GM12878 (cell line): ENCODE measurements around the gene CYP2C8. TPM values are rescaled to one million over a fixed set of nuclear protein-coding genes. Genes with fewer than 3 reads are reported as not detected.

Experiments
- ATAC-seq: fragments of 200-7000 bp; cut with Tn5 transposase; 3 replicates; pipeline ENCODE4 v1.9.1; 2020; ENCODE audit warnings: mild to moderate bottlenecking, moderate library complexity
- BruUV-seq: library from RNA; stranded (reverse); fragments of 400-500 nt; replicated peaks from 2 replicates; lab custom pipeline; 2021; lab: Mats Ljungman, UMichigan
- CTCF ChIA-PET: fragments of 300-600 bp; sonication (Branson Sonifier 250); formaldehyde crosslinking; extraction: SDS; loops from one replicate; lab custom pipeline; 2021; ENCODE audit warnings: inconsistent platforms; lab: Yijun Ruan, JAX
- POLR2A ChIA-PET: fragments of 350-600 bp; formaldehyde crosslinking; extraction: SDS; loops from one replicate; lab custom pipeline; 2021; ENCODE audit warnings: inconsistent platforms; lab: Charles Lee
- RAD21 ChIA-PET: fragments of 300-600 bp; sonication (Branson Sonifier 250); formaldehyde crosslinking; loops from one replicate; lab custom pipeline; 2023; ENCODE audit warnings: antibody characterized with exemption; ENCODE audit not compliant: unreplicated experiment; lab: Charles Lee
- SMC1A ChIA-PET: fragments of 300-600 bp; sonication (Branson Sonifier 250); formaldehyde crosslinking; loops from one replicate; lab custom pipeline; 2023; ENCODE audit not compliant: unreplicated experiment, uncharacterized antibody; lab: Charles Lee
- DNase-seq: peaks from one replicate; pipeline ENCODE4 v3.0.0-alpha.2; 2011; ENCODE audit warnings: low read depth, low spot score
- FAIRE-seq: peaks from 3 replicates; lab custom pipeline; 2011; peaks lifted over from hg19 to GRCh38; lab: Jason Lieb, UNC
- H2AFZ ChIP-seq: 2 replicates; pipeline ENCODE4 v1.6.0; 2011; ENCODE audit warnings: low read depth, low read length, control low read depth; ENCODE audit not compliant: control insufficient read depth
- H3K27ac ChIP-seq: 2 replicates; pipeline ENCODE4 v1.5.1; 2011; ENCODE audit warnings: control low read depth; ENCODE audit not compliant: control insufficient read depth, insufficient read depth
- H3K27me3 ChIP-seq, 2 experiments: replicated peaks in 1 of 2; 2 replicates each; pipeline versions ENCODE4 v1.6.0 to v1.6.1; 2011; ENCODE audit warnings: low read length in 1 of 2; ENCODE audit not compliant: control insufficient read depth in 2 of 2, insufficient read depth in 2 of 2
- H3K36me3 ChIP-seq, 2 experiments: 2 replicates each; pipeline ENCODE4 v1.5.1; 2011; ENCODE audit warnings: low read length in 1 of 2; ENCODE audit not compliant: control insufficient read depth in 2 of 2, insufficient read depth in 2 of 2
- H3K4me1 ChIP-seq: 2 replicates; pipeline ENCODE4 v1.6.1; 2011; ENCODE audit warnings: mild to moderate bottlenecking, low read length, moderate library complexity, mixed read lengths; ENCODE audit not compliant: control insufficient read depth, insufficient read depth
- H3K4me2 ChIP-seq: 2 replicates; pipeline ENCODE4 v1.6.0; 2011; ENCODE audit warnings: control low read depth; ENCODE audit not compliant: control insufficient read depth, insufficient read depth
- H3K4me3 ChIP-seq: fragments of 200-600 bp; sonication (generic); 2 replicates; pipeline ENCODE4 v1.5.1; 2016
- H3K79me2 ChIP-seq: 2 replicates; pipeline ENCODE4 v1.6.0; 2011; ENCODE audit warnings: low read length; ENCODE audit not compliant: control insufficient read depth, insufficient read depth
- H3K9ac ChIP-seq: 2 replicates; pipeline ENCODE4 v1.8.0; 2011; ENCODE audit warnings: low read length, control low read depth, mixed read lengths; ENCODE audit not compliant: control insufficient read depth, insufficient read depth
- H3K9me3 ChIP-seq: replicated peaks from 3 replicates; pipeline ENCODE4 v1.5.1; 2011; ENCODE audit warnings: mild to moderate bottlenecking, low read length; ENCODE audit not compliant: control insufficient read depth, insufficient read depth
- H4K20me1 ChIP-seq: 2 replicates; pipeline ENCODE4 v1.6.0; 2011; ENCODE audit not compliant: control insufficient read depth, insufficient read depth
- BACH1 ChIP-seq: fragments of 450-650 bp; IDR thresholded peaks from 2 replicates; pipeline ENCODE4 v1.6.1; 2017; ENCODE audit warnings: mild to moderate bottlenecking, borderline replicate concordance
- CBFB ChIP-seq: IDR thresholded peaks from 2 replicates; pipeline ENCODE4 v1.6.1; 2016; ENCODE audit warnings: antibody characterized with exemption, low read depth
- CTCF ChIP-seq, 3 experiments: IDR thresholded peaks in 2 of 3; conservative IDR thresholded peaks in 1 of 3; 2 replicates each; pipeline ENCODE4 v1.5.1; 2011; ENCODE audit warnings: low read depth in 3 of 3, low read length in 3 of 3, mild to moderate bottlenecking in 3 of 3, control low read depth in 2 of 3, moderate library complexity in 2 of 3, inconsistent platforms in 1 of 3, mixed read lengths in 1 of 3; ENCODE audit not compliant: control insufficient read depth in 2 of 3, insufficient read depth in 1 of 3; ENCODE audit errors: extremely low read depth in 1 of 3
- EED ChIP-seq: sonication (generic); IDR thresholded peaks from 2 replicates; pipeline ENCODE4 v1.6.1; 2016; ENCODE audit warnings: antibody characterized with exemption, low read depth
- EGR1 ChIP-seq, 2 experiments: IDR thresholded peaks; 1 replicate in 1 of 2; 2 replicates in 1 of 2; pipeline ENCODE4 v1.6.1; 2011 to 2012; ENCODE audit warnings: low read depth in 2 of 2, low read length in 2 of 2, borderline replicate concordance in 1 of 2, mild to moderate bottlenecking in 1 of 2, moderate library complexity in 1 of 2
- KLF5 ChIP-seq: fragments of 450-650 bp; IDR thresholded peaks from 2 replicates; pipeline ENCODE4 v1.6.1; 2014; ENCODE audit warnings: mild to moderate bottlenecking; ENCODE audit not compliant: partially characterized antibody
- RAD51 ChIP-seq: fragments of 450-650 bp; IDR thresholded peaks from 2 replicates; pipeline ENCODE4 v1.6.1; 2016; ENCODE audit warnings: moderate library complexity, mild to moderate bottlenecking, inconsistent platforms
- STAT1 ChIP-seq: fragments of 450-650 bp; conservative IDR thresholded peaks from 2 replicates; pipeline ENCODE4 v1.6.1; 2014; ENCODE audit warnings: antibody characterized with exemption, mild to moderate bottlenecking
- TCF3 ChIP-seq: IDR thresholded peaks from 2 replicates; pipeline ENCODE4 v1.6.1; 2012; ENCODE audit warnings: low read depth, mild to moderate bottlenecking, low read length, borderline replicate concordance; ENCODE audit not compliant: insufficient read depth
- ZNF24 ChIP-seq: fragments of 450-650 bp; IDR thresholded peaks from 2 replicates; pipeline ENCODE4 v1.6.1; 2017; ENCODE audit warnings: antibody characterized with exemption, mild to moderate bottlenecking
- WGBS: methylation state at CpG from one replicate; pipeline ENCODE4 v1.1.6; 2016; ENCODE audit warnings: low lambda C conversion rate; ENCODE audit not compliant: insufficient replicate concordance, insufficient coverage; ENCODE audit errors: missing lambda C conversion rate; 5-methylcytosine and 5-hydroxymethylcytosine counted together
- in situ Hi-C: fragments of 300-500 bp; cut with MboI; formaldehyde crosslinking; loops from 9 replicates; pipeline ENCODE4 v1.14.3; 2018; ENCODE audit warnings: mixed read lengths
- intact Hi-C: fragments of 100-400 bp; cut with micrococcal nuclease; formaldehyde crosslinking; loops from one replicate; pipeline ENCODE4 v1.14.2; 2022; ENCODE audit not compliant: unreplicated experiment
- polyA plus RNA-seq, 11 experiments: library from polyadenylated mRNA; depleted of rRNA in 4 of 11; unstranded in 6 of 11; stranded (reverse) in 5 of 11; fragments of >200 nt; fragmentation: Nextera tagmentation in 4 of 11; fragmentation: Illumina TruSeq in 1 of 11; extraction: Ambion mirVana in 4 of 11; extraction: Trizol in 1 of 11; gene quantifications; 1 replicate in 1 of 11; 2 replicates in 10 of 11; pipeline versions ENCODE4 v1.2.1 to v1.2.3, GENCODE V29; 2011 to 2016; ENCODE audit warnings: inconsistent platforms in 2 of 11, missing spikeins in 2 of 11, low read depth in 1 of 11
- total RNA-seq, 4 experiments: library from RNA; depleted of rRNA in 3 of 4; stranded (reverse); fragments of >200 nt in 3 of 4; fragmentation: Illumina TruSeq in 1 of 4; extraction: Trizol in 1 of 4; gene quantifications; 2 replicates each; pipeline versions ENCODE4 v1.2.1 to v1.2.3, GENCODE V29; 2013 to 2021
- TF ChIP-seq, protein P1 (sequence below): fragments of 450-650 bp; IDR thresholded peaks from 2 replicates; pipeline ENCODE4 v1.6.1; 2017; ENCODE audit warnings: mild to moderate bottlenecking, moderate library complexity
- TF ChIP-seq, protein P2 (sequence below): fragments of 450-650 bp; formaldehyde crosslinking; IDR thresholded peaks from 2 replicates; pipeline ENCODE4 v1.5.0; 2022; ENCODE audit warnings: mild to moderate bottlenecking, missing genetic modification characterization
- TF ChIP-seq, protein P3 (sequence below): IDR thresholded peaks from 2 replicates; pipeline ENCODE4 v1.6.1; 2012; ENCODE audit warnings: low read depth, low read length, improper control_type of control experiment

CYP2C8 gene
- total and polyA plus RNA-seq, 10 of the 15 experiments (the other 5 are each of a cell fraction or from before 2014, with no cell fraction given) = 0.10 to 0.82 (median 0.36) TPM; not detected in 2

DNA sequence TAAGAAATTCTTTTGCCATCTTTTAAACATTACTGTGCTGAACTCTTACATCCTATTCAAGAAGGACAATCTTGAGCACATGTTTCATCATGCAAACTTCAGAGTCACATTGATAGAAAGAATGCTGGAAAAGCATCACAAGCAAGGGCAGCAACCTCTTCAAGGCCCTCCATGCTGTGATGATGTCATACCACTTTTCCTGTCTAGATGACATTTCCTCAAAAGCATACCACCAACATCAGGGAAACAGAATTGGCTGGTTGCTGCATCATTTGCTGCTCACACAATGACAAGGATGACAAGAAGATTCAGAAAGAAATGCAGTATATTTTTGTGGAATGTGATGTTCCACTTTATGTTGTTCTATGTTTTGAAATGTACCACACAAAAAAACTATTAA, 37.6 kb downstream of the CYP2C8 start (continued):
- TF ChIP-seq ZNF24 = no peak
- TF ChIP-seq, protein P1, sequence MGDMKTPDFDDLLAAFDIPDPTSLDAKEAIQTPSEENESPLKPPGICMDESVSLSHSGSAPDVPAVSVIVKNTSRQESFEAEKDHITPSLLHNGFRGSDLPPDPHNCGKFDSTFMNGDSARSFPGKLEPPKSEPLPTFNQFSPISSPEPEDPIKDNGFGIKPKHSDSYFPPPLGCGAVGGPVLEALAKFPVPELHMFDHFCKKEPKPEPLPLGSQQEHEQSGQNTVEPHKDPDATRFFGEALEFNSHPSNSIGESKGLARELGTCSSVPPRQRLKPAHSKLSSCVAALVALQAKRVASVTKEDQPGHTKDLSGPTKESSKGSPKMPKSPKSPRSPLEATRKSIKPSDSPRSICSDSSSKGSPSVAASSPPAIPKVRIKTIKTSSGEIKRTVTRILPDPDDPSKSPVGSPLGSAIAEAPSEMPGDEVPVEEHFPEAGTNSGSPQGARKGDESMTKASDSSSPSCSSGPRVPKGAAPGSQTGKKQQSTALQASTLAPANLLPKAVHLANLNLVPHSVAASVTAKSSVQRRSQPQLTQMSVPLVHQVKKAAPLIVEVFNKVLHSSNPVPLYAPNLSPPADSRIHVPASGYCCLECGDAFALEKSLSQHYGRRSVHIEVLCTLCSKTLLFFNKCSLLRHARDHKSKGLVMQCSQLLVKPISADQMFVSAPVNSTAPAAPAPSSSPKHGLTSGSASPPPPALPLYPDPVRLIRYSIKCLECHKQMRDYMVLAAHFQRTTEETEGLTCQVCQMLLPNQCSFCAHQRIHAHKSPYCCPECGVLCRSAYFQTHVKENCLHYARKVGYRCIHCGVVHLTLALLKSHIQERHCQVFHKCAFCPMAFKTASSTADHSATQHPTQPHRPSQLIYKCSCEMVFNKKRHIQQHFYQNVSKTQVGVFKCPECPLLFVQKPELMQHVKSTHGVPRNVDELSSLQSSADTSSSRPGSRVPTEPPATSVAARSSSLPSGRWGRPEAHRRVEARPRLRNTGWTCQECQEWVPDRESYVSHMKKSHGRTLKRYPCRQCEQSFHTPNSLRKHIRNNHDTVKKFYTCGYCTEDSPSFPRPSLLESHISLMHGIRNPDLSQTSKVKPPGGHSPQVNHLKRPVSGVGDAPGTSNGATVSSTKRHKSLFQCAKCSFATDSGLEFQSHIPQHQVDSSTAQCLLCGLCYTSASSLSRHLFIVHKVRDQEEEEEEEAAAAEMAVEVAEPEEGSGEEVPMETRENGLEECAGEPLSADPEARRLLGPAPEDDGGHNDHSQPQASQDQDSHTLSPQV = no peak
- TF ChIP-seq EED = no peak
- TF ChIP-seq CTCF (IDR thresholded peaks at IDR 0.05 in 2 of 3, conservative IDR thresholded peaks at IDR 0.05 in 1 of 3; ENCODE audit: control insufficient read depth in 2 of 3, extremely low read depth in 1 of 3, insufficient read depth in 1 of 3, low read depth in 3 of 3, low read length in 3 of 3) = no peak

- Histone ChIP-seq H3K79me2 (no peaks in the 10 kb centered on the region), H3K9me3 (no peaks in the 10 kb centered on the region), H3K9ac (no peak overlapping the region), H3K36me3 (no peaks in the 10 kb centered on the region), H3K4me1 (no peaks in the 10 kb centered on the region), H2AFZ (no peak overlapping the region), H3K4me2 (no peak overlapping the region), H4K20me1 (no peaks in the 10 kb centered on the region), H3K27me3 (no peaks in the 10 kb centered on the region), H3K4me3 (no peak overlapping the region), H3K27ac (no peak overlapping the region)
- POLR2A ChIA-PET = no interaction called here
- intact Hi-C loops = no loop called here
- DNase-seq (no peak), FAIRE-seq (no peak), ATAC-seq (no peak)
- in situ Hi-C loops = no loop called here
- RAD21 ChIA-PET = no interaction called here
- WGBS = 13% methylated on average over 2 of the region's 2 CpGs
- SMC1A ChIA-PET = no interaction called here
- CTCF ChIA-PET = no interaction called here
- no TSS peak for BruUV-seq
- no peak for TF ChIP-seq KLF5
- TF ChIP-seq, protein P2, sequence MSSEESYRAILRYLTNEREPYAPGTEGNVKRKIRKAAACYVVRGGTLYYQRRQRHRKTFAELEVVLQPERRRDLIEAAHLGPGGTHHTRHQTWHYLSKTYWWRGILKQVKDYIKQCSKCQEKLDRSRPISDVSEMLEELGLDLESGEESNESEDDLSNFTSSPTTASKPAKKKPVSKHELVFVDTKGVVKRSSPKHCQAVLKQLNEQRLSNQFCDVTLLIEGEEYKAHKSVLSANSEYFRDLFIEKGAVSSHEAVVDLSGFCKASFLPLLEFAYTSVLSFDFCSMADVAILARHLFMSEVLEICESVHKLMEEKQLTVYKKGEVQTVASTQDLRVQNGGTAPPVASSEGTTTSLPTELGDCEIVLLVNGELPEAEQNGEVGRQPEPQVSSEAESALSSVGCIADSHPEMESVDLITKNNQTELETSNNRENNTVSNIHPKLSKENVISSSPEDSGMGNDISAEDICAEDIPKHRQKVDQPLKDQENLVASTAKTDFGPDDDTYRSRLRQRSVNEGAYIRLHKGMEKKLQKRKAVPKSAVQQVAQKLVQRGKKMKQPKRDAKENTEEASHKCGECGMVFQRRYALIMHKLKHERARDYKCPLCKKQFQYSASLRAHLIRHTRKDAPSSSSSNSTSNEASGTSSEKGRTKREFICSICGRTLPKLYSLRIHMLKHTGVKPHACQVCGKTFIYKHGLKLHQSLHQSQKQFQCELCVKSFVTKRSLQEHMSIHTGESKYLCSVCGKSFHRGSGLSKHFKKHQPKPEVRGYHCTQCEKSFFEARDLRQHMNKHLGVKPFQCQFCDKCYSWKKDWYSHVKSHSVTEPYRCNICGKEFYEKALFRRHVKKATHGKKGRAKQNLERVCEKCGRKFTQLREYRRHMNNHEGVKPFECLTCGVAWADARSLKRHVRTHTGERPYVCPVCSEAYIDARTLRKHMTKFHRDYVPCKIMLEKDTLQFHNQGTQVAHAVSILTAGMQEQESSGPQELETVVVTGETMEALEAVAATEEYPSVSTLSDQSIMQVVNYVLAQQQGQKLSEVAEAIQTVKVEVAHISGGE (CRISPR knock-in tag) = no peak
- TF ChIP-seq EGR1 (IDR thresholded peaks at IDR 0.05; ENCODE audit: borderline replicate concordance in 1 of 2, low read depth in 2 of 2, low read length in 2 of 2) = no peak
- TF ChIP-seq CBFB = no peak
- no peak for TF ChIP-seq TCF3
- no peak for TF ChIP-seq STAT1
- TF ChIP-seq, protein P3, sequence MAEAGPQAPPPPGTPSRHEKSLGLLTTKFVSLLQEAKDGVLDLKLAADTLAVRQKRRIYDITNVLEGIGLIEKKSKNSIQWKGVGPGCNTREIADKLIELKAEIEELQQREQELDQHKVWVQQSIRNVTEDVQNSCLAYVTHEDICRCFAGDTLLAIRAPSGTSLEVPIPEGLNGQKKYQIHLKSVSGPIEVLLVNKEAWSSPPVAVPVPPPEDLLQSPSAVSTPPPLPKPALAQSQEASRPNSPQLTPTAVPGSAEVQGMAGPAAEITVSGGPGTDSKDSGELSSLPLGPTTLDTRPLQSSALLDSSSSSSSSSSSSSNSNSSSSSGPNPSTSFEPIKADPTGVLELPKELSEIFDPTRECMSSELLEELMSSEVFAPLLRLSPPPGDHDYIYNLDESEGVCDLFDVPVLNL = no peak
- TF ChIP-seq BACH1 = no peak
- no peak for TF ChIP-seq RAD51
Observed at GRCh38 chr10:95026461-95026860, 42.8 kb downstream of the CYP2C8 start.
